SH-SY5Y (cell line): Measurements from ENCODE around the gene TWIST2.

Source experiments
- GATA2 ChIP-seq: IDR thresholded peaks from 2 replicates; pipeline ENCODE4 v1.6.1; 2011; ENCODE audit warnings: mild to moderate bottlenecking, low read depth, low read length
- GATA3 ChIP-seq: IDR thresholded peaks from 2 replicates; pipeline ENCODE4 v1.6.1; 2011; ENCODE audit warnings: low read depth, mild to moderate bottlenecking, low read length, moderate library complexity

- no peak for TF ChIP-seq GATA2
- no peak for TF ChIP-seq GATA3
Measured at GRCh38 chr2:238906254-238906935, 58.5 kb downstream of the TWIST2 start.
